Neutrophil (primary cell): ENCODE data around the gene DR1.
A peak's percentile ranks its signal among the peaks of the same experiment; 100 is the strongest.

Experiments used
- H3K27ac ChIP-seq: fragments of 200-600 bp; sonication (generic); 2 replicates; pipeline ENCODE4 v1.5.1; 2016; ENCODE audit warnings: mild to moderate bottlenecking, moderate library complexity
- H3K27me3 ChIP-seq: fragments of 200-600 bp; sonication (generic); 2 replicates; pipeline ENCODE4 v1.6.0; 2016; ENCODE audit warnings: mild to moderate bottlenecking
- H3K36me3 ChIP-seq: fragments of 200-600 bp; sonication (generic); 2 replicates; pipeline ENCODE4 v1.5.1; 2017
- H3K4me1 ChIP-seq, 2 experiments: fragments of 200-600 bp in 1 of 2; sonication (generic) in 1 of 2; 1 replicate in 1 of 2; 2 replicates in 1 of 2; pipeline versions ENCODE4 v1.5.1 to v1.6.1; 2013 to 2016; ENCODE audit warnings: low read depth in 1 of 2, low read length in 1 of 2, mild to moderate bottlenecking in 1 of 2, moderate library complexity in 1 of 2; ENCODE audit not compliant: control insufficient read depth in 1 of 2, insufficient read depth in 1 of 2
- H3K4me3 ChIP-seq, 2 experiments: fragments of 200-600 bp in 1 of 2; sonication (generic) in 1 of 2; 1 replicate in 1 of 2; 2 replicates in 1 of 2; pipeline ENCODE4 v1.5.1; 2013 to 2016; ENCODE audit warnings: low read depth in 1 of 2, low read length in 1 of 2, mild to moderate bottlenecking in 1 of 2, moderate library complexity in 1 of 2
- H3K9me3 ChIP-seq: fragments of 200-600 bp; sonication (generic); 2 replicates; pipeline ENCODE4 v1.5.1; 2016
- TF ChIP-seq, protein P1 (sequence below): fragments of 200-600 bp; sonication (generic); IDR thresholded peaks from 2 replicates; pipeline ENCODE4 v1.5.1; 2016; ENCODE audit warnings: antibody characterized with exemption

DR1 gene

DNA sequence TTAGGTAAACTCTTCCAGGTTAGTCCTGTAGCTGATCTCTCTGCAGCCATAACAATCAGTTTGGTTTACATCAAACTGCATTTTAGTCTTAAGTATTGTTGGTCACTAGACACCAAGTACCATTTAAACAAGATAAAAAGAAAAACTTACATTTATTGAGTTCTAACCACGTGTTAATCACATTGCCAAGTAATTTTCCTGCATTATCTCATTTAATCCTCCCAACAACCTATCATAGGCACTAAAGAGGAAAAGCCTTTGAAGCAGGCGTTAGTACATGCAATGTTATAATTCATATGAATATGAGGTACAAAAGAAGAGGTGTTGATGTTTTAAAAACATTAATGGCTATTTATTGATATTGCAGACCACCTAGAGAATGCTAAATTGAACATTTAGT, 9.0 kb downstream of the DR1 start:
- peaks cover 36 to 40% of the 10 kb centered on the region in 2 experiments for H3K4me1 ChIP-seq
- H3K9me3 ChIP-seq, result no peaks in the 10 kb centered on the region
- no peaks in the 10 kb centered on the region for H3K27me3 ChIP-seq
- TF ChIP-seq, protein P1, sequence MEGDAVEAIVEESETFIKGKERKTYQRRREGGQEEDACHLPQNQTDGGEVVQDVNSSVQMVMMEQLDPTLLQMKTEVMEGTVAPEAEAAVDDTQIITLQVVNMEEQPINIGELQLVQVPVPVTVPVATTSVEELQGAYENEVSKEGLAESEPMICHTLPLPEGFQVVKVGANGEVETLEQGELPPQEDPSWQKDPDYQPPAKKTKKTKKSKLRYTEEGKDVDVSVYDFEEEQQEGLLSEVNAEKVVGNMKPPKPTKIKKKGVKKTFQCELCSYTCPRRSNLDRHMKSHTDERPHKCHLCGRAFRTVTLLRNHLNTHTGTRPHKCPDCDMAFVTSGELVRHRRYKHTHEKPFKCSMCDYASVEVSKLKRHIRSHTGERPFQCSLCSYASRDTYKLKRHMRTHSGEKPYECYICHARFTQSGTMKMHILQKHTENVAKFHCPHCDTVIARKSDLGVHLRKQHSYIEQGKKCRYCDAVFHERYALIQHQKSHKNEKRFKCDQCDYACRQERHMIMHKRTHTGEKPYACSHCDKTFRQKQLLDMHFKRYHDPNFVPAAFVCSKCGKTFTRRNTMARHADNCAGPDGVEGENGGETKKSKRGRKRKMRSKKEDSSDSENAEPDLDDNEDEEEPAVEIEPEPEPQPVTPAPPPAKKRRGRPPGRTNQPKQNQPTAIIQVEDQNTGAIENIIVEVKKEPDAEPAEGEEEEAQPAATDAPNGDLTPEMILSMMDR, result no peak
- H3K36me3 ChIP-seq, result peaks cover 37% of the 10 kb centered on the region
- H3K27ac ChIP-seq, result no peak overlapping the region
- no peak overlapping the region for H3K4me3 ChIP-seq

DNA sequence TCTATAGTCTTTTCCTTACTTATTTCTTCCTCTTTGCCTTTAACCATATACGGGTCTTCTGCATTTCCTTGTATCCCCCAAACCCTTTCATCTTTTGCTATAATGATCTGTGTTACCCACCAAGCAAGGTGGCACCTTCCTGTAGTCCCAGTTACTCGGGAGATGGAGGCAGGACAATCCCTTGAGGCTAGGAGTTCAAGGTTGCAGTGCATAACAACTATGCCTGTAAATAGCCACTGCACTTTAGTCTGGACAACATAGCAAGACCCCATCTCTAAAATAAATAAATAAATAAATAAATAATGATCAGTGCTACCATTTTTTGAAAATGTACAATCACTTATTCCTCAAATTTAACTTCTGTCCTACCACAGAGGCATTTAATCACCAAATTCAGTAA, 11.5 kb downstream of the DR1 start:
- H3K4me3 ChIP-seq, result no peak overlapping the region
- H3K4me1 ChIP-seq, result peaks cover 31% of the 10 kb centered on the region in 2 experiments
- peaks cover 57% of the 10 kb centered on the region for H3K36me3 ChIP-seq
- no peaks in the 10 kb centered on the region for H3K27me3 ChIP-seq
- H3K27ac ChIP-seq, result peak overlapping the region; percentile 76
- no peaks in the 10 kb centered on the region for H3K9me3 ChIP-seq
- TF ChIP-seq, protein P1, result no peak

DNA sequence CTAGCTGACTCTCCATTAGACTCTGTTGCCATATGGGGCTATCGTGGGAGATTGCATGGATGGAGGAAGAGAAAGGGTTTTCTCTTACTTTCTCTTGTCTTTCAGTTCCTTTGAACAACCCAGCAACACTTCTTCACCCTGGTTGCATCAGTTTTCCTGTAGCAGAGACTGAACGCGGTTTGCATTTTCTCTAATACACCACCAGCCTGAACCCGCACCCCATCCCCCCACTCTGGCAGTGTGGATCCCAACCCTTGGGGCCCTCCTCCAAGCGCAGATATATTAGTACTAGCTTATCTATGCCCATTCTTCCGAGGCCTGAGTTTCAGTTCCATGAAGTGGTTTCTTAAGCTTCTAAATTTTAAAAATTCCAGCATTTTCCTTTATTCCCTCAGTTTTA, 12.6 kb downstream of the DR1 start:
- TF ChIP-seq, protein P1, result no peak
- H3K27me3 ChIP-seq, result no peaks in the 10 kb centered on the region
- peak overlapping the region; percentile 76 for H3K27ac ChIP-seq
- peak overlapping the region in 1 of 2 experiments; percentile 29 for H3K4me3 ChIP-seq
- peaks cover 56% of the 10 kb centered on the region for H3K36me3 ChIP-seq
- H3K4me1 ChIP-seq, result peaks cover 28 to 31% of the 10 kb centered on the region in 2 experiments
- no peaks in the 10 kb centered on the region for H3K9me3 ChIP-seq

DNA sequence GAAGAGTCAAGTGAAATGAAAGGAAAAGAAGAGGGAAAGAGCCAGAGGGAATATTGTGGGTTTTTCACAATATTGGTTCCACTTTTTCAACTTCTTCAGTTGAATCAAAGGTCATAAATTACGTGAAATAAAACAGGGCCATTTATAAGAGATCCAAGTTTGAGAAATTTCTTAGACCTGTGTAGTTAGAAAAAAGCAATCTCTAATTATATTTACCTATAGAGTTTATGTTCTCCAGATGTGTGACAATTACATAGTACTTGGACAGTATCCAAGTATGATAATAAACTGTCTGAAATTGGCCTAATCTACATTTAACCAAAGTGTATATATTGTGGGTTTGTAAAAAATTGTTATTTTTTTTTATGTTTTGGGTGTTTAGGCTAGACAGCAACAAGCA, 14.4 kb downstream of the DR1 start:
- Histone ChIP-seq H3K27me3 (no peaks in the 10 kb centered on the region), H3K9me3 (no peaks in the 10 kb centered on the region), H3K4me3 (no peak overlapping the region), H3K4me1 (peaks cover 28 to 31% of the 10 kb centered on the region in 2 experiments), H3K36me3 (peaks cover 38% of the 10 kb centered on the region), H3K27ac (peak overlapping the region; percentile 76)
- TF ChIP-seq, protein P1, result no peak

DNA sequence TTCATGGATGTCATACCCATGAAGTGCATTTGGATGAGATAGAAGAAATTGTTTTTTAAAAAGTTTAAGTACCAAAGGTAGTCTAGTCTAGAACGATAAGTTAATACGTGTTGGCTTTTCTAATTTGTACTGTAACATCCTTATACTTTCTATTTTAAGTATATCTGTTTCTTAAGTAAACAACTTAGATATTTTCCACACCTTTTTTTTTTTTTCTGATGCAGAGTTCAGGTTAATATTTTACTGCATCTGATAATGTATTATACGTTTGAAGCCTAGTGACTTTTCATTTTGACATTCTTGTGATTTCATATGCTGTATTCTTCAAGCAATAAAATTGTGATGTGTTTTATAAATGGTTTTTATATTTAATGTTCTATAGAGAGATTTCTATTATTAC, 16.5 kb downstream of the DR1 start:
- peaks cover 40% of the 10 kb centered on the region for H3K36me3 ChIP-seq
- peaks cover 25 to 31% of the 10 kb centered on the region in 2 experiments for H3K4me1 ChIP-seq
- H3K27ac ChIP-seq, result no peak overlapping the region
- no peaks in the 10 kb centered on the region for H3K9me3 ChIP-seq
- no peak overlapping the region for H3K4me3 ChIP-seq
- TF ChIP-seq, protein P1, result no peak
- no peaks in the 10 kb centered on the region for H3K27me3 ChIP-seq

DNA sequence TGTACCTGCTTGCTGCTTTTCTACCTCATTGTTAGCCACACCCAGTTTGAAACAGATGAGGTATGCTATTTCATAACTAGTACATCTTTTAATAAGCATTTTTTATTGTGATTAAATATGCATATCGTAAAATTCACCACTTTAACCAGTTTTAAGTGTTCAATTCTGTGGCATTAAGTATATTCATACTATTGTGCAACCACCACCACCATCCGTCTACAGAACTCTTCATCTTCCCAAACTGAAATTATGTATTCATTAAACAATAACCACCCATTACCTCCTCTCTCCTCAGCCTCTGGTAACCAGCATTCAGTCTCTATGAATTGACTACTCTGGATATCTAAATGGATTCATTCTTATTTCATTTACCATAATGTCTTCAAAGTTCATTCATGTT, 20.1 kb downstream of the DR1 start:
- H3K9me3 ChIP-seq, result no peaks in the 10 kb centered on the region
- H3K36me3 ChIP-seq, result peaks cover 48% of the 10 kb centered on the region
- H3K27me3 ChIP-seq, result no peaks in the 10 kb centered on the region
- TF ChIP-seq, protein P1, result no peak
- no peak overlapping the region for H3K4me3 ChIP-seq
- no peak overlapping the region for H3K27ac ChIP-seq
- peaks cover 10 to 11% of the 10 kb centered on the region in 2 experiments for H3K4me1 ChIP-seq
